Measurements from ENCODE around the gene LTBP1.

LTBP1 gene

GRCh38 chr2:33242845-33243244 lies 296.1 kb downstream of the LTBP1 start:
- no peak overlapping the region for H3K4me3 ChIP-seq (ENCODE audit: low read depth, low read length)

- H3K4me3 ChIP-seq (ENCODE audit: low read depth, low read length) = no peak overlapping the region
These were observed 299.7 kb downstream of the LTBP1 start for GRCh38 chr2:33246432-33246831.

GRCh38 chr2:33247365-33247764 lies 300.6 kb downstream of the LTBP1 start:
- H3K4me3 ChIP-seq (ENCODE audit: low read depth, low read length) = no peak overlapping the region

- no peak overlapping the region for H3K4me3 ChIP-seq (ENCODE audit: low read depth, low read length)
These were observed 303.8 kb downstream of the LTBP1 start for GRCh38 chr2:33250417-33251029.

- no peak overlapping the region for H3K4me3 ChIP-seq (ENCODE audit: low read depth, low read length)
These were observed 309.5 kb downstream of the LTBP1 start for GRCh38 chr2:33256162-33256755.

- no peak overlapping the region for H3K4me3 ChIP-seq (ENCODE audit: low read depth, low read length)
These were observed 311.6 kb downstream of the LTBP1 start for GRCh38 chr2:33258387-33258786.

- no peak overlapping the region for H3K4me3 ChIP-seq (ENCODE audit: low read depth, low read length)
These were observed 315.3 kb downstream of the LTBP1 start for GRCh38 chr2:33262097-33262496.

GRCh38 chr2:33264766-33265165 lies 318.0 kb downstream of the LTBP1 start:
- H3K4me3 ChIP-seq (ENCODE audit: low read depth, low read length) = no peak overlapping the region

GRCh38 chr2:33265584-33266338 lies 319.0 kb downstream of the LTBP1 start:
- no peak overlapping the region for H3K4me3 ChIP-seq (ENCODE audit: low read depth, low read length)

- H3K4me3 ChIP-seq (ENCODE audit: low read depth, low read length) = no peak overlapping the region
These were observed 319.7 kb downstream of the LTBP1 start for GRCh38 chr2:33266467-33266866.

GRCh38 chr2:33267043-33267442 lies 320.3 kb downstream of the LTBP1 start:
- H3K4me3 ChIP-seq (ENCODE audit: low read depth, low read length) = no peak overlapping the region

- no peak overlapping the region for H3K4me3 ChIP-seq (ENCODE audit: low read depth, low read length)
These were observed 321.0 kb downstream of the LTBP1 start for GRCh38 chr2:33267756-33268155.

- no peak overlapping the region for H3K4me3 ChIP-seq (ENCODE audit: low read depth, low read length)
These were observed 321.6 kb downstream of the LTBP1 start for GRCh38 chr2:33268246-33268831.

GRCh38 chr2:33272001-33272400 lies 325.2 kb downstream of the LTBP1 start:
- H3K4me3 ChIP-seq (ENCODE audit: low read depth, low read length) = no peak overlapping the region

- no peak overlapping the region for H3K4me3 ChIP-seq (ENCODE audit: low read depth, low read length)
These were observed 326.7 kb downstream of the LTBP1 start for GRCh38 chr2:33273479-33273878.

- H3K4me3 ChIP-seq (ENCODE audit: low read depth, low read length) = no peak overlapping the region
These were observed 327.8 kb downstream of the LTBP1 start for GRCh38 chr2:33274524-33274923.

- no peak overlapping the region for H3K4me3 ChIP-seq (ENCODE audit: low read depth, low read length)
These were observed 329.1 kb downstream of the LTBP1 start for GRCh38 chr2:33275689-33276444.

- no peak overlapping the region for H3K4me3 ChIP-seq (ENCODE audit: low read depth, low read length)
These were observed 330.3 kb downstream of the LTBP1 start for GRCh38 chr2:33277002-33277426.

- no peak overlapping the region for H3K4me3 ChIP-seq (ENCODE audit: low read depth, low read length)
These were observed 331.6 kb downstream of the LTBP1 start for GRCh38 chr2:33278245-33278943.

GRCh38 chr2:33284287-33284686 lies 337.5 kb downstream of the LTBP1 start:
- H3K4me3 ChIP-seq (ENCODE audit: low read depth, low read length) = no peak overlapping the region
